GM19351 (cell line): ENCODE data around the gene HMG20B.
"Not testable (repeated sequence)": the region's sequence is repeated elsewhere in the genome, so short reads cannot be mapped to it uniquely, and the experiment has no call there.

Experiments
- ATAC-seq: cut with Tn5 transposase; IDR thresholded peaks from one replicate; pipeline ENCODE4 v1.9.1; 2021; ENCODE audit warnings: mild to moderate bottlenecking, moderate library complexity; ENCODE audit not compliant: unreplicated experiment

Gene HMG20B

DNA sequence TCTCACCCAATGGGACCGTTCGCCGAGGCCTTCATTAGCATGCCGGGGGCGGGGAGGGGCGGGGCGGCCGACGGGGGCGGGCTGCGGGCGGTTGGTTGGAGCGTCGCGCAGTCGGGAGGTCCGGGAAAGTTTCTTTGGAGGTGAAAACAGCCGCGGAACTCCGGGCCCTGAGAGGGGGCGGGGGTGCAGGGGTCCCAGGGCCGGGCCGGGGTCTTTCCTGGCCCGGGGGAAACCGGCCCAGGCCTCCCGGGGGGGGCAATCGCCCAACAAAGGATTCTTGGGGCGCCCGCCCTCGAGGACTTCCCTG lies at the start of gene HMG20B:
HMG20B (plus strand) TSS at position 90 of the 307 bp plus-strand sequence. CDS start 366 bp downstream, outside the sequence.
- ATAC-seq: no peak

DNA sequence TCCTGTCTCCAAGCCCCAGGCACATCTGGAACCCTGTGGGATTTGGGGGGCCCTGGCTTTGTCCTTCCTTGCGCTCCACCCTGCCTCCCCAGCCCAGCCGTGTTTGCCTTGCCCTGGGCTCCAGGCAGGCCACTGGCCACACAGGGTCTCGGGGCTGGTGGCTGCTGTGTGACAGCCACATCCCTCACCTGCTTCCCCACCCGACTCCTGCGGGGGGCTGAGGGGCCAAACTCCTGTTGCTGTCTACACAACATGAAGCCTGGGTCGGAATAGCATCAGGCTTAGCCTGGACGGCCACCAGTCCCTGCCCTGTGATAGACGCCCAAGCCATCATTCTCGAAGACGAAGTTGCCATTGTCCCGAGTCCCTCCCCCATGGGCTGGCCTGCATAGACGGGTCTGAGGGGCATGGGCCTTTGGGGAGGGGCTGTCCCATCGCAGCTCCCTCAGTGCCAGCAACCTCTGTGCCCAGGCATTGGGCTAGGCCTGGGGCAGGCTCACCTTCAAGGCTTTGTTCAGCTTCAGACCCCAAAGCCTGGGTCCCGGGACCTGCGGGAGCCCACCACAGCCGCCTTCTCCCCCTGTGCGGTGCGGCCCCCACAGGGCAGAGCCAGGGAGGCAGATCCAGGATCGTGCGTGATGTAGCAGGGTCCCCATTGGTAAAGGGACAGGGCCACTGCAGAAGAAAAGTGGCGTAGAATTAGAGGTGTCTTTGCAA lies 49.2 kb upstream of the HMG20B start:
- ATAC-seq: no peak

DNA sequence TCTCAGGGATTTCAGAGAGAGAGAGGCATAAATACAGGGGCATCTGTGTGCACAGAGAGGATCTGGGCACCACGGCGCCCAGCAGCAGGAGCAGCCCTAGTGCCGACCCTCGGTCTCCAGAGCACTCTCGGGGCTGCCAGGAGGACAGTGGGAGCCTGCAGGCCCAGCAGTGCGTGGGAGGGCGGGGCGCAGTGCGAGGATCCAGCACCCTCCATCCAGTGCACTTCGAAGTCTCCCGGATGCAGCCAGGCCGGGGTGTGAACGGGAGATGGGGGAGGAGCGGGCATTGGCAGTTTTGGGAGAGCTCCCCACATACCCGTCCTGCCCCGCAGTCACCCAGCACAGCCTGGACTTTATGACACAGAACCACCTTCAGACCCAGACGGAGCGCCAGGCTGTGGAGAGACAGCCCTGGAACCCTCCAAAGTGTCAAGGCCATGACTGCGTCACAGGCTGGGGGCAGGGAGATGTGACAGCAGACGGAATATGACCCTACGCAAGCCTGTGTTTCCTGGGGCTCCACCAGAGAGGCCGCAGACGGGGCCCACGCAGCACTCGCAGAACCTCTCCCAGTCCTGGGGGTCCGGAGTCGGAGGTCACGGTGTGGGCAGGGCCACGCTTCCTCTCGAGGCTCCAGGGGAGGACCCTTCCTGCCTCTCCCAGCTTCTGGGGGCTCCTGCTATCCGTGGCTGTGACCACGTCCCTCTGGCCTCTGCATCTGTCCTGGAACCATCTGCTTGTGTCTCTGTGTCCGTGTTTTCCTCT lies 48.5 kb upstream of the HMG20B start:
- ATAC-seq: no peak

DNA sequence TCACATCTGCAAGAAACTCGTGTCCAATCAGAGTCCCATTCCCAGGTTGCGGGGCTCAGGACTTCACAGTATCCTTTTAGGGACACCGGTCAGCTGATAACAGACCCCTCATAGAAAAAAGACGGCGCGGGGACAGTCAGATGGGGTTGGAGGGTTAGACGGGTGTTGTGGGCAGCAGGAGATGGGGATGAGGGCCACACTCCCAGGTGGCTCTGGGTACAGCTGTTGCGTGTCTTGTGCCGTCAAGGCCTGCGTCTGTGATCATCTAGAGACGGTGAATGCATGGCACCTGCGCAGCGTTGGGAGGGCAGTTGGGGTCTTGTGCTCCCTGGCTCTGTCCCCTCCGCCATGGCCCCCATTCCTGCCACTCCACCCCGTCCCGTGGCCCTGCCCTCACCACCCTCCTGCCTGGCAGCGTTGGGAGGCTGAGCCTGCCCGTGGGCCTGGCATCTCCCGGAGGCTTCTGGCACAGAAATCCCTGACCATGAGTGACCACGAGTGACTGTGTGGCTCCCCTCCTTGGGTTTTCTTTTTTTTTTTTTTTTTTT lies 47.8 kb upstream of the HMG20B start:
- no peak for ATAC-seq

DNA sequence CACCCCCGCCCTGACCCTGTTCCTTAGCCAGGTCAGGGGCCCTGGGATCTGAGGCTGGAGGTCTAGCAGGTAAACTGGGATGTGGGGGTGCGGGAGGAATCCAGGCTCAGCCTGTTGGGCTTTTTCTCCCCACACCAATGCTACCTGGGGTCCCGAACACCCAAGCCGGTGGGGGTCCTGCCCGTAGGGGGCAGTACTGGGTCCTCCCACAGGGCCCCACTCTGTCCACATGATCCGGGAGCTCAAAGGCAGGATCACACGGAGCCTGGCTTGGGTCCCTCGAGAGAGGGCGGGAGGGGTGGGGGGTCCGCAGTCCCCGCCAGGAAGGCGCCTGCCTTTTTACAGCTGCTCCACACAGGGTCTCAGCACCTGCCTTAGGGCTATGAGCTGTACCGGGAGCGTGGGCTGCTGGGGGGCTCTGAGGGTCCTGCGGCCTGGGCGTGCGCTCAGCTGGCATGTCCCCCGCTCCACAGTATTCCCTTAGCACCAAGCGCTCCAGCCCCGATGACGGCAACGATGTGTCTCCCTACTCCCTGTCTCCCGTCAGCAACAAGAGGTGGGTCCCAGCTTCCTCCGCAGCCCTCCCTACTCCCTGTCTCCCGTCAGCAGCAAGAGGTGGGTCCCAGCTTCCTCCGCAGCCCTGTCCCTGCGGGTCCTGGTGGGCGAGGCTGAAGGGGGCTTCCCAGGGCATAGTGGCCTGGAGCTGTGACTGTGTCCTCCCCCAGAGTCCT lies 46.1 kb upstream of the HMG20B start:
- no peak for ATAC-seq

DNA sequence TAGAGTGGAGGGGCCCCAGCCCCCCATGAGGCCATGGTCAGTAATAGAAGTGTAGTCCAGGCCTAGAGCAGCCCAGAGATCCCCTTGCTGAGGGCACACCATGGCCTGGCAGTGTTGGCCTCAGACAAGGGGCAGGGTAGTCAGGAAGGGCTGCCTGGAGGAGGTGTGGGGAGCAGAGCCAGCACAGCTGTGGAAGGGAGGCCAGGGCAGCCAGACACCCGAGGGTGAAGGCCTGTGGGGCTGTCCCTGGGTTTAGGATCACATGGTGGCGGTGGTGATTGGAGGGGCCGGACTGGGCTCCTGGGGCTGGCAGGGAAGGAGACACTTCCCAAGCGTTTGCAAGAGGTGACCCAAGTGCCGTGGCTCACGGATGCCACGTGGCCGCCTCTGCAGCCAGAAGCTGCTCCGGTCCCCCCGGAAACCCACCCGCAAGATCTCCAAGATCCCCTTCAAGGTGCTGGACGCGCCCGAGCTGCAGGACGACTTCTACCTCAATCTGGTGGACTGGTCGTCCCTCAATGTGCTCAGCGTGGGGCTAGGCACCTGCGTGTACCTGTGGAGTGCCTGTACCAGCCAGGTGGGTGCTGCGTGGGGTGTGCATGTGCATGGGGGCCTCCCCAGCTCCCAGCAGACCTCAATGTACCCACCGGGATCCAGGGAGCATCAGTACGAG lies 45.4 kb upstream of the HMG20B start:
- no peak for ATAC-seq

DNA sequence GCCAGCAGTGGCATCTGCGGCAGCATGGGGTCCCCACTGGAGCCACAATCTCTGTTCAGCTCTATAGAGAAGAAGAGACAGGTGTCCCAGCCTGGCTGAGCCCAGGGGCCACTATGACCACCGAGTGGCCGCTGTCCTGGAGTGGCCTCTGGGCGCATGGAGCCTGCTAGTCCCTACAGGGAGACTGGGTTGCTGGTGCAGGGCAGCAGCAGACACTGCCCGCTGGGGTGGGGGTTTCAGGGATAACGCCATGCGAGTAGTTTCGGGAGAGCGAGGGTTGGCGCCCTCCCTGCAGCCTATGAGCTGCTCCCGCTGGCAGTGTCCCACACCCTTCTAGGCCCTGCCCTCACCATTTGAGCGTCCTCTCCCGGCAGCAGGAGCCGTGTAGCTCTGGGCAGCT lies 44.7 kb upstream of the HMG20B start:
- no peak for ATAC-seq

DNA sequence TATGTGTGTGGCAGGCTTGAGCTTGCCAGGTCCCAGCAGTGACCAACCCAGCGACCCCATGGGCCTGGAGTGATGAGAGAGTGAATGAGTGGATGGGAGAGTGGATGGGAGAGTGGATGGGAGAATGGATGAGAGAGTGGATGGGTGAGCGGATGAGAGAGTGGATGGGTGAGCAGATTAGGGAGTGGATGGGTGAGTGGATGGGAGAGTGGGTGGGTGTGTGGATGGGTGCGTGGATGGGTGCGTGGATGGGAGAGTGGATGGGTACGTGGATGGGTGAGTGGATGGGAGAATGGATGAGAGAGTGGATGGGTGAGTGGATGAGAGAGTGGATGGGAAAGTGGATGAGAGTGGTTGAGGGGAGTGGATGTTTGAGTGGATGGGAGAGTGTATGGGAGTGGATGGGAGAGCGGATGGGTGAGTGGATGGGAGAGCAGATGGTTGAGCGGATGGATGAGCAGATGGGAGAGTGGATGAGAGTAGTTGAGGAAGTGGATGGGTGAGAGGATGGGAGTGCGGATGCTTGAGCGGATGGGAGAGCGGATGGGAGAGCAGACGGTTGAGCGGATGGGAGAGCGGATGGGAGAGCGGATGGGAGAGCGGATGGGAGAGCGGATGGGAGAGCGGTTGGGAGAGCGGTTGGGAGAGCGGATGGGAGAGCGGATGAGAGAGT lies 44.1 kb upstream of the HMG20B start:
- ATAC-seq: no peak

DNA sequence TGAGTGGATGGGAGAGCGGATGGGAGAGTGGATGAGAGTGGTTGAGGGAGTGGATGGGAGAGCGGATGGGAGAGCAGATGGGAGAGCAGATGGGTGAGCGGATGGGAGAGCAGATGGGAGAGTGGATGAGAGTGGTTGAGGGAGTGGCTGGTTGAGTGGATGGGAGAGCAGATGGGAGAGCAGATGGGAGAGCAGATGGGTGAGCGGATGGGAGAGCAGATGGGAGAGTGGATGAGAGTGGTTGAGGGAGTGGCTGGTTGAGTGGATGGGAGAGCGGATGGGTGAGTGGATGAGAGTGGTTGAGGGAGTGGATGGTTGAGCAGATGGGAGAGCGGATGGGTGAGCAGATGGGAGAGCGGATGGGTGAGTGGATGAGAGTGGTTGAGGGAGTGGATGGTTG lies 43.4 kb upstream of the HMG20B start:
- ATAC-seq: not testable (repeated sequence)

DNA sequence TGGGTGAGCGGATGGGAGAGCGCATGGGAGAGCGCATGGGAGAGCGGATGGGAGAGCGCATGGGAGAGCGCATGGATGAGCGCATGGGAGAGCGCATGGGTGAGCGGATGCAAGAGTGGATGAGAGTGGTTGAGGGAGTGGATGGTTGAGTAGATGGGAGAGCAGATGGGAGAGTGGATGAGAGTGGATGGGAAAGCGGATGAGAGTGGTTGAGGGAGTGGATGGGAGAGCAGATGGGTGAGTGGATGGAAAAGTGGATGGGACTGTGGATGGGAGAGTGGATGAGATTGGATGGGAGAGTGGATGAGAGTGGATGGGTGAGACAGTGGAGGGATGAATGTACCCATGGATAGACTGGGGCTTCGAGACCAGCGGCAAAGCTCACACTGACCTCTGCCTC lies 42.4 kb upstream of the HMG20B start:
- ATAC-seq: no peak

DNA sequence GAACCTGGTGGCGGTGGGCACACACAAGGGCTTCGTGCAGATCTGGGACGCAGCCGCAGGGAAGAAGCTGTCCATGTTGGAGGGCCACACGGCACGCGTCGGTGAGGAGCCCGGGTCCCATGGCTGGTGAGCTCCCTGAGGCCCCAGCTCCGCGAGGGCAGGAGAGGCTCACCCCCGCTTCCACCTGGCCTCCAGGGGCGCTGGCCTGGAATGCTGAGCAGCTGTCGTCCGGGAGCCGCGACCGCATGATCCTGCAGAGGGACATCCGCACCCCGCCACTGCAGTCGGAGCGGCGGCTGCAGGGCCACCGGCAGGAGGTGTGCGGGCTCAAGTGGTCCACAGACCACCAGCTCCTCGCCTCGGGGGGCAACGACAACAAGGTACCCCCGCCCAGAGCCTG lies 41.0 kb upstream of the HMG20B start:
- ATAC-seq: no peak

DNA sequence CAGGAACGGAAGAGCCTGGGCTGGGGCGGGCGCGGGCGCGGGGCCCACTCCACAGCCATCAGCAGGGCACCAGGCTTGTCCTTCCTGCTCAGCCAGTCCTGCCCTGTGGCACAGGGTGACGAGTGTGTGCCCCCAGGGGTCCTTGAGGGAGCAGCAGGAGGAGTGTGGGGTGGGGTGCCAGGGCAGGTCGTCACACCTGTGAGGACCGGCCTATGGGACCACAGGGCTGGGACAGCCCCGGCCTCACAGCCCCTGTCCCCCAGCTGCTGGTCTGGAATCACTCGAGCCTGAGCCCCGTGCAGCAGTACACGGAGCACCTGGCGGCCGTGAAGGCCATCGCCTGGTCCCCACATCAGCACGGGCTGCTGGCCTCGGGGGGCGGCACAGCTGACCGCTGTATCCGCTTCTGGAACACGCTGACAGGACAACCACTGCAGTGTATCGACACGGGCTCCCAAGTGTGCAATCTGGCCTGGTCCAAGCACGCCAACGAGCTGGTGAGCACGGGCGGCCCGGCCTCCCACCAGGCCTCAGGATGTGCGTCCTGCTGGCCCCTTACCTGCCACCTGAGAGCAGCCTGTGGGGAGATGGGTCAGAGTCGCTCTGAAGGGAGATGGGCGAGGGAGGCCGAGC lies 40.5 kb upstream of the HMG20B start:
- ATAC-seq: no peak

DNA sequence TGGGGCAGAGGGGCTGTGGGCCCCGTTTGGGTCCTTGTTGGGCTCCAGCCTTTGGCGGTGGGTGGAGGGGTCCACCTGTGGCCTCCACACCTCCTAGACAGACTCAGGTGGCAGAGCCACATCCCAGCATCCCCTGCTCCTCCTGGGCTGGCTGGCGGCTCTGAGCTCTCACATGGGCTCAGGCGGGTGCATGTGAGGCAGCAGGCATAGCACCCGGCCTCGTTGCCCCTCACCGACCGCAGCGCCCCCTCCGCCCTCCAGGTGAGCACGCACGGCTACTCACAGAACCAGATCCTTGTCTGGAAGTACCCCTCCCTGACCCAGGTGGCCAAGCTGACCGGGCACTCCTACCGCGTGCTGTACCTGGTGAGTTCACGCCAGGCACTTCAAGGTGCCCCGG lies 39.7 kb upstream of the HMG20B start:
- ATAC-seq: no peak

DNA sequence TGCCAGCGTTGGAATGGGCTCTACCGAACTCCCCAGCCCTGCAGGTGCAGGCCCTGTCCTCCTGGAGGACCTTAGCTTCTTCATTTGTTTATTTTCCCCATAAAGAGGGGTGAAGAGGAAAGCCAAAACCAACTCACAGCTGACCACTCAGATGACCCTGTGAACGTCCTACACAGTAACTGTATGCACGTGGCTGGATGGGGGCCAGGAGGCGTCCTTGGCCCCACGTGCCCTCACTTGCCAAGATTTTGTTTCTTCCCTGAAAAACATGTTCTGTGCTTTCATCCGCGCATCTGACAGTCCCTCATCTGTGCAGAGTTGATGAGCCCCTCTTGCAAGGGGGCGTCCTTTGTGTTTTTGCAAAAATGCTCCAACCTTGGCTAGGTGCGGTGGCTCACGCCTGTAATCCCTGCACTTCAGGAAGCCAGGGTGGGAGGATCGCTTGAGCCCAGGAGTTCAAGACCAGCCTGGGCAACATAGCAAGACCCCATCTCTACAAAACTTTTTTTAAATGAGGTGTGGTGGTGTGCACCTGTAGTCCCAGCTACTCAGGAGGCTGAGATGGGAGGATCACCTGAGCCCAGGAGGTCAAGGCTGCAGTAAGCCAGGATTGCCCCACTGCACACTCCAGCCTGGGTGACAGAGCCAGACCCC lies 39.1 kb upstream of the HMG20B start:
- ATAC-seq: no peak

DNA sequence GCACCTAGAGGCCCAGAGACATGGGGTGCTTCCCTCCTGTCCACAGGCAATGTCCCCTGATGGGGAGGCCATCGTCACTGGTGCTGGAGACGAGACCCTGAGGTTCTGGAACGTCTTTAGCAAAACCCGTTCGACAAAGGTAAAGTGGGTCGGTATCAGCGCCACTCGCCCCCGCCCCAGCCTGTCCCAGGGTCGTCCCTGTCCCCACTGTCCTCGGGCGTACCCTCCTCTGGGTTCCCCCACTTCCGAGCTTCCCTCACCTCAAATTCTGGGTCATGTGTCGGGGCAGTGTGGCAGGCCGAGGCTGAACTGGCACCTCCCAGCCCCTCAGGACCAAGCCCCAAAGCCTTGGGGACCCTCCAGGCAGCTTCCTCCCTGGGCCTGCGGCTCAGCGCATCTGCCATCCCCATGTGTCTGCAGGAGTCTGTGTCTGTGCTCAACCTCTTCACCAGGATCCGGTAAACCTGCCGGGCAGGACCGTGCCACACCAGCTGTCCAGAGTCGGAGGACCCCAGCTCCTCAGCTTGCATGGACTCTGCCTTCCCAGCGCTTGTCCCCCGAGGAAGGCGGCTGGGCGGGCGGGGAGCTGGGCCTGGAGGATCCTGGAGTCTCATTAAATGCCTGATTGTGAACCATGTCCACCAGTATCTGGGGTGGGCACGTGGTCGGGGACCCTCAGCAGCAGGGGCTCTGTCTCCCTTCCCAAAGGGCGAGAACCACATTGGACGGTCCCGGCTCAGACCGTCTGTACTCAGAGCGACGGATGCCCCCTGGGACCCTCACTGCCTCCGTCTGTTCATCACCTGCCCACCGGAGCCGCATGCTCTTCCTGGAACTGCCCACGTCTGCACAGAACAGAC lies 38.1 kb upstream of the HMG20B start:
- ATAC-seq: no peak

DNA sequence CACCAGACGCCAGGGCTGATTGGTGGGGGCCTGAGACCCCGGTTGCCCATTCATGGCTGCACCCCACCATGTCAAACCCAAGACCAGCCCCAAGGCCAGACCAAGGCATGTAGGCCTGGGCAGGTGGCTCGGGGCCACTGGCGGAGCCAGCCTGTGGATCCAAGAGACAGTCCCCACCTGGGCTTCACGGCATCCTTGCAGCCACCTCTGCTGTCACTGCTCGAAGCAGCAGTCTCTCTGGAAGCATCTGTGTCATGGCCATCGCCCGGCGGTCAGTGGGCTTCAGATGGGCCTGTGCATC lies 37.6 kb upstream of the HMG20B start:
- no peak for ATAC-seq

DNA sequence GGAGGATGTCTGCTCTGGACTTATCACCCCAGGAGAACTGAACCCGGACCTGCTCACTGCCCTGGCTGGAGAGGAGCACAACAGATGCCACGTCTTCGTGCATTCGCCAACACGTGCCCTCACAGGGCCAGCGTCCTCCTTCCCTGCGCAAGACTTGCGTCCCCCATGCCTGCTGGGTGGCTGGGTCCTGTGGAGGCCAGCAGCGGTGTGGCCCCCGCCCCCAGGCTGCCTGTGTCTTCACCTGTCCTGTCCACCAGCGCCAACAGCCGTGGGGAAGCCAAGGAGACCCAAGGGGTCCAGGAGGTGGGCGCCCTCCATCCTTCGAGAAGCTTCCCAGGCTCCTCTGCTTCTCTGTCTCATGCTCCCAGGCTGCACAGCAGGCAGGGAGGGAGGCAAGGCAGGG lies 37.2 kb upstream of the HMG20B start:
- ATAC-seq: no peak

DNA sequence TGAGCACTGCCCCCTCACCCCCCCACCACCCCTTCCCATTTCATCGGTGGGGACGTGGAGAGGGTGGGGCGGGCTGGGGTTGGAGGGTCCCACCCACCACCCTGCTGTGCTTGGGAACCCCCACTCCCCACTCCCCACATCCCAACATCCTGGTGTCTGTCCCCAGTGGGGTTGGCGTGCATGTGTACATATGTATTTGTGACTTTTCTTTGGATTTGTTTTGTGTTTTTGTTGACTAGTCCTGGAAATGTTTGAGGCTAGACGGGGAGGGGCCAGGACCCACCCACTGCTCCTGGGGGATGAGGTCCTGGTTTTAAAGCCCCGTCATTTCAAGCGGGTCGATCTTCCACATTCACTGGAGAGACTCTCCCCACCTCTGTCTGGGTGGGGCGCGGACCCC lies 36.8 kb upstream of the HMG20B start:
- no peak for ATAC-seq
